ENCODE results near the gene CALR. TPM values are rescaled to one million over a fixed set of nuclear protein-coding genes. Genes with fewer than 3 reads are reported as not detected.
A peak's percentile ranks its signal among the peaks of the same experiment; 100 is the strongest.

The CALR gene
- total RNA-seq, 1 donor from 2014 or later, result 913 TPM

DNA sequence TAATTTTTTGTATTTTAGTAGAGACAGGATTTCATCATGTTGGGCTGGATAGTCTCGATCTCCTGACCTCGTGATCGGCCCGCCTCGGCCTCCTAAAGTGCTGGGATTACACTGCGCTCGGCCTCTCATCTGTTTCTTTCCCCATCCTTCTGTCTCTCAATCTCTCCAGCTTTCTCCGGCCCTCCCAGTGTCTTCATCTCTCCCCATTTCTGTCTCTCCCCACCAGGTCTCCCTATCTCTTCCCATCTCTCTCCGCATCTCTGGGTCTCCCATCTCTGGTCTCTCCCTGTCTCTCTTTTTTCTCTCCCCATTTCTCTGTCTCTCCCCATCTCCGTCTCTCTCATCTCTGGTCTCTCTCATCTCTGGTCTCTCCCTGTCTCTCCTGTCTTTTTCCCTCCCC lies 44.7 kb downstream of the CALR start:
- H3K27me3 Mint-ChIP-seq (ENCODE audit: insufficient read depth), result peaks cover 7% of the 10 kb centered on the region
- H3K36me3 Mint-ChIP-seq (ENCODE audit: low read depth), result no peaks in the 10 kb centered on the region
- H3K9me3 Mint-ChIP-seq, result no peaks in the 10 kb centered on the region
- H3K27ac Mint-ChIP-seq, result no peak overlapping the region
- intact Hi-C loops (cut with micrococcal nuclease), result loop anchor here (1.0 to 2.0 kb wide), 4 partner anchors 30 to 110 kb away; no protein-coding TSS in a partner anchor
- H3K4me3 Mint-ChIP-seq, result no peak overlapping the region
- H3K4me1 Mint-ChIP-seq (ENCODE audit: low read depth), result no peaks in the 10 kb centered on the region
- no peak for DNase-seq (ENCODE audit: low spot score)

DNA sequence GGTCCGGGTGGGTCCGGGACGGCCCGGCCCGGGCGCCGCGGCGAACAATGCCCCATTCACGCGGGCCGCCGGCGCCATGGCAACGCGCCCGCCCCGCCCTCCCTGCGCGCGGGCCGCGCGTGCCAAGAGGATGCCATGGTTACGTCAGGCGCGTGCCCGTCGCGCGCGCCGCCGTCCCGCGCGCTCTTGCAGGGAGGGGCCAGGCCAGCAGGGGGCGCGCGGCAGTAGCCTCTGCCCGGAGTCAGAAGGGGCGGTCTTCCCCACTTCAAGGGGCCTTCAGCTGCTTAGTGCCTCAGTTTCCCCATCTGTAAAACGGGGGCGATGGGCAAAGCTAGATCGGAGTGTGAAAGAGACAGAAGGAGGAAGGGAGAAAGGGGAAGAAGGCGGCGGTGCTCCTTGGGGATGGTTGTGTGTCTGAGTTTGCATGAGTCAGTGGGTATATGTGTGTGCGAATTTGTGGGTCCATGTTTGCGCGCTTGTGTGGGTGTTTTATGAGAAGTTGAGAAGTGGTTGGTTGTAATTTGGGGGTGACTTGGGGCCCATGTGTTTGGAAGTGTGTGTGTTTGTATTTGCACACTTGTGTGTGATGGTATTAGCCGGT lies 45.2 kb downstream of the CALR start:
- no peaks in the 10 kb centered on the region for H3K9me3 Mint-ChIP-seq
- no peaks in the 10 kb centered on the region for H3K36me3 Mint-ChIP-seq (ENCODE audit: low read depth)
- H3K27me3 Mint-ChIP-seq (ENCODE audit: insufficient read depth), result peaks cover 6% of the 10 kb centered on the region
- H3K4me3 Mint-ChIP-seq, result no peak overlapping the region
- DNase-seq (ENCODE audit: low spot score), result peak; percentile 76
- intact Hi-C loops (cut with micrococcal nuclease), result loop anchor here (1.0 to 2.0 kb wide), 4 partner anchors 29 to 110 kb away; no protein-coding TSS in a partner anchor
- H3K4me1 Mint-ChIP-seq (ENCODE audit: low read depth), result no peaks in the 10 kb centered on the region
- no peak overlapping the region for H3K27ac Mint-ChIP-seq

DNA sequence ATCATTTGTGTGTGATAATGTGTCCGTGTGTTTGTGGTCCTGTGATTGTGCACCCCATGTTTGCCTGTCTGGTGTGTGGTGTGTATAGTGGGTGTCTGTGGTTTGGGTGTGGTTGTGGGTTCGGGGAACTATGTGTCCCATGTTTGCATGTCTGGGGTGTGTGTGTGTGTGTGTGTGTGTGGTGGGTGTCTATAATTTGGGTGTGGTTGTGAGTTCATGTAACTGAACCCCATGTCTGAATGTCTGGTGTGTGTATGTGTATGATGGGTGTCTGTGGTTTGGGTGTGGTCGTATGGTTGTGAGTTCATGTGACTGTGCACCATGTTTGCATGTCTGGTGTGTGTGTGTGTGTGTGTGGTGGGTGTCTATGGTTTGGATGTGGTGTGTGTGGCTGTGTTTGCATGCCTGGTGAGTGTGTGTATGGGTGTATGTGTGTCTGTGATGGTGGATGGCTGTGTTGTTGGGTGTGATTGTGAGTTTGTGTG lies 45.8 kb downstream of the CALR start:
- no peak for DNase-seq (ENCODE audit: low spot score)
- Mint-ChIP-seq H3K27me3 (ENCODE audit: insufficient read depth) (peaks cover 6% of the 10 kb centered on the region), H3K4me3 (no peak overlapping the region), H3K36me3 (ENCODE audit: low read depth) (no peaks in the 10 kb centered on the region), H3K4me1 (ENCODE audit: low read depth) (no peaks in the 10 kb centered on the region), H3K9me3 (no peaks in the 10 kb centered on the region), H3K27ac (no peak overlapping the region)
- intact Hi-C loops (cut with micrococcal nuclease), result no loop called here

DNA sequence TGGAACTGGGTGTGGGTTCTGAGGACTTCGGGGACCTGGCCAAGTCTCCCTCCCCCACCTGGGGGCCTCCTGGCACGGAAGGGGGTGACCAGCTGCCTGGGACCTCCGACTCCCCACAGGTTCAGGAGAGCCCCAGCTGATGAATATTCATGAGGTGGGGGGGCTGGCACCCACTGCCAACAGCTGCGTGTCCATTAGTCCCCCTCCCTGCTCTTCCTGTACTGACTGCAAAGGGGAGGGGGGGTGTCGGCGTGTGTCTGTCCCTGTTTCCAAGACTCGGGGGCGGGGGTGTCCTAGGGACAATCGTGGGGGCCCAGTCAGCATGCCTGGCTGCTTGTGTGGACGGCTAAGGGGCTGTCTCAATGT lies 46.3 kb downstream of the CALR start:
- H3K27me3 Mint-ChIP-seq (ENCODE audit: insufficient read depth), result peaks cover 6% of the 10 kb centered on the region
- H3K9me3 Mint-ChIP-seq, result no peaks in the 10 kb centered on the region
- H3K36me3 Mint-ChIP-seq (ENCODE audit: low read depth), result no peaks in the 10 kb centered on the region
- no peak overlapping the region for H3K27ac Mint-ChIP-seq
- intact Hi-C loops (cut with micrococcal nuclease), result no loop called here
- H3K4me1 Mint-ChIP-seq (ENCODE audit: low read depth), result no peaks in the 10 kb centered on the region
- DNase-seq (ENCODE audit: low spot score), result no peak
- no peak overlapping the region for H3K4me3 Mint-ChIP-seq

DNA sequence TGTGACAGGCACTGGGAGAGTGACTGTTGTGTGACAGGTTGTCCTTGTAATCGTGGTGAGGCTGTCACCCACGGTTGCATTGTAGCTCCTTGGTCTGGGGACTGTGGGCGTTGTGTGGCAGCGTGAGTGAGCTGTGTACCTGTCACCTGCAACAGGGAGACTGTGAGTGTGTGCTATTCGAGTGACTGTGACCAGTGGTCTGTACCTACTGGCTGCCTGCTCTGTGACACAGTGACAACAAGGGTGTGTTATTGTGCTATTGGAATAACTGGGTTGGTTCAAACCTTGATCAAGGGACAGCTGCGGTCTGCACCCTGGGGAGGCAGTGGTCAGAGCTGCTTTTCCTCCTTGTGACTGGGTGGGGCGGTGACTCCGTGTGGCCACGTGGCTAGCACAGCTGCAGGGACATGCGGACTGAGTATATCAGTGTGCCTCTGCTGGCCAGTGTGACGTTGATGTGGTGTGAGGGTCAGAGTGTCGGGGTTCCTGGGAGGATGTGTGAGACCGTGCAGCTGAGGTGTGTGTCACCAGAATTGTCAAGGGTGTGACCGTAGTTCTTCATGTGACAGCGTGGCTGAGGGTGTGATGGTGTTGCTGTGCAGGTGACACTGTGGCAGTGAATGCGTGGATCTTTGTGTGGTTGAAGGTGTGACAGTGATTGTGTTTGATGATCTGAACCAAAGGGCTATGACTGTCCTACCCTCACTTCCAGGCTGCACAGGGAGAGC lies 46.8 kb downstream of the CALR start:
- DNase-seq (ENCODE audit: low spot score), result no peak
- Mint-ChIP-seq H3K9me3 (no peaks in the 10 kb centered on the region), H3K27ac (no peak overlapping the region), H3K4me3 (no peak overlapping the region), H3K4me1 (ENCODE audit: low read depth) (no peaks in the 10 kb centered on the region), H3K36me3 (ENCODE audit: low read depth) (no peaks in the 10 kb centered on the region), H3K27me3 (ENCODE audit: insufficient read depth) (peaks cover 6% of the 10 kb centered on the region)
- intact Hi-C loops (cut with micrococcal nuclease), result no loop called here

DNA sequence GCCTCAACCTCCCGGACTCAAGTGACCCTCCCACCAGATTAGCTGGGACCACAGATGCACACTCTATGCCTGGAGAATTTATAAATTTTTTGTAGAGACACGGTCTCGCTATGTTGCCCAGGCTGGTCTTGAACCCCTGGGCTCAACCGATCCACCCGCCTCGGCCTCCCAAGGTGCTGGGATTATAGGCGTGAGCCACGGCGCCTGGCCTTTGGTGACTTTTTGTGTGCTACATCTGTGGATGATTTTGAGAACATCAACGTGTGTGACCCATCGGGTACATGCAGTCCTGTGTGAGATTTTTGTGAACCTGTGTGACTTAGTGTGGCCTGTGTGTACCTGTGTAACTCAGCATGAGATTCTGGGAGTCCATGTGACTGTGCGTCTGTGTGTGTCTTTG lies 48.3 kb downstream of the CALR start:
- Mint-ChIP-seq H3K27me3 (ENCODE audit: insufficient read depth) (peaks cover 6% of the 10 kb centered on the region), H3K36me3 (ENCODE audit: low read depth) (no peaks in the 10 kb centered on the region), H3K4me1 (ENCODE audit: low read depth) (no peaks in the 10 kb centered on the region), H3K4me3 (no peak overlapping the region), H3K9me3 (no peaks in the 10 kb centered on the region), H3K27ac (no peak overlapping the region)
- no peak for DNase-seq (ENCODE audit: low spot score)
- intact Hi-C loops (cut with micrococcal nuclease), result no loop called here

DNA sequence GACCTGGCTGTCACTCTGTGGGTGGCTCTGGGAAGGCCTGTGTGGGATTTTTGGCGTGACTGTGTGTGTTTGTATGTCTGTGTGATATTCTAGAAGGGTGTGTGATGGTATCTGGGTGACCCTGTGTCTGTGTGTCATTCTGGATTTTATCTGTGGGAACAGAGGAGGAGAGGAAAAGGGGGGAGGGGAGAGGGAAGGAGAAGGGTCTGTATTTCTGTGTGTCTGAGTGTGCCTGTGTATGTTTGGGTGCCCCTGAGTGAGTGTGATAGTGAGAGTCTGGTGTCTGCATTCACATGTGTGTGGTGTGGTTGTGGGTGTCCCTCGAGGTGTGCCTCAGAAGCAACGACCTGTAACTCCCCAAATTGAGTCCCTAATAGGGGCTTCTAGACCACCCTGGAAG lies 48.8 kb downstream of the CALR start:
- Mint-ChIP-seq H3K4me3 (no peak overlapping the region), H3K27ac (no peak overlapping the region), H3K27me3 (ENCODE audit: insufficient read depth) (peaks cover 7% of the 10 kb centered on the region), H3K9me3 (no peaks in the 10 kb centered on the region), H3K4me1 (ENCODE audit: low read depth) (no peaks in the 10 kb centered on the region), H3K36me3 (ENCODE audit: low read depth) (no peaks in the 10 kb centered on the region)
- intact Hi-C loops (cut with micrococcal nuclease), result no loop called here
- no peak for DNase-seq (ENCODE audit: low spot score)

DNA sequence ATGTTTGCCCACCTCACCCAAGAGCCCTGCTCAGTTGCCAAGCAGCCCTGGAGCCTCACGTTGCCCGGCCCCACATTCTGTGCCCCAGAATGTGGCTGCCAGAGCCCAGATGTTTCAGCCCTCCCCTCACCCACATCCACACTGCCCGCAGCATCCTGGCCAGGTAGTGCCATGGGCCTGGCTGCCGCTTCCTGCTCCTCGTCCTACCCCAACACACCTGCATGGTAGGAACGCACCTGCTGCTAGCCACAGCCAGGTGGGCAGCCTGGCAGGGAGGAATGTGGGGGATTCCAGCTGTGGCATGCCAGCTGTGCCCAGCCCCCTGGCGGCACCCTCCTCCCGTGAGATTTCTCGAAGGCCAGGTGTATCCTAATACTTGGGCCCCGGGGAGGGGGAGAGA lies 49.4 kb downstream of the CALR start:
- Mint-ChIP-seq H3K4me1 (ENCODE audit: low read depth) (no peaks in the 10 kb centered on the region), H3K27ac (no peak overlapping the region), H3K4me3 (no peak overlapping the region), H3K27me3 (ENCODE audit: insufficient read depth) (peaks cover 9% of the 10 kb centered on the region), H3K36me3 (ENCODE audit: low read depth) (no peaks in the 10 kb centered on the region), H3K9me3 (no peaks in the 10 kb centered on the region)
- intact Hi-C loops (cut with micrococcal nuclease), result no loop called here
- no peak for DNase-seq (ENCODE audit: low spot score)

DNA sequence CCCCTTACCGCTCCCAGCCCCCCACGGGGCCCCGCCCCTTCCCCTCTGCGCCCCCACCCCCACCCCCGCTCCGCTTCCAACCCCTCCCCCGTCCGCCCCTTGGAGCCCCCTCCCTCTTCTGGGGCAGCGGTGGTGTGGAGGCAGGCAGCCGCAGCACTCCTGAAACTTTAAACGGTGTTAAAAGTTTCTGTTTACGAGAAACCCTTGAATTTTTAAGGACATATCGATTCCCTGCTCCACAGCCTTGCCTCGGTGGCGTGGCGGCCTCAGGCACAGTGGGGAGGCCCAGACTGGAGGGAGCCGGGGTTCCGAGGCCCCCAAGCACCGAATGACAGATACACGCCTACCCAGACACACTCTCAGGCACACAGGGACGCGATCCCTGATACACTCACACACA lies 52.0 kb downstream of the CALR start:
- Mint-ChIP-seq H3K36me3 (ENCODE audit: low read depth) (peaks cover 2% of the 10 kb centered on the region), H3K4me1 (ENCODE audit: low read depth) (peaks cover 7% of the 10 kb centered on the region), H3K27ac (no peak overlapping the region), H3K4me3 (no peak overlapping the region), H3K9me3 (no peaks in the 10 kb centered on the region), H3K27me3 (ENCODE audit: insufficient read depth) (peaks cover 23% of the 10 kb centered on the region)
- DNase-seq (ENCODE audit: low spot score), result no peak
- intact Hi-C loops (cut with micrococcal nuclease), result no loop called here

DNA sequence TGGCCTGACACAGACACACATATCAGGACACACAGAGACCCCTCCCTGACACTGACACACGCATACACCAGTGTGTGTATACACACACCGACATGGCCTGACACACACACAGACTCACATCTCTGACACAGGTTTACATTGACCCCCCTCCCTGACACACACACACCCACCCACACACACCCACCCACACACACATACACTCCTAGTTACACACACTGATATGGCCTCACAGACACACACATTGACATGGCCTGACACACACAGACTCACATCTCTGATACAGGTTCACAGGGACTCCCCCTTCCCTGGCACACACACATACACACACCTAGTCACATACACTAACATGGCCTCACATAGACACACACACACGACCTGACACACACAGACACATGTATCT lies 52.4 kb downstream of the CALR start:
- Mint-ChIP-seq H3K9me3 (no peaks in the 10 kb centered on the region), H3K27me3 (ENCODE audit: insufficient read depth) (peaks cover 22% of the 10 kb centered on the region), H3K27ac (no peak overlapping the region), H3K4me1 (ENCODE audit: low read depth) (peaks cover 7% of the 10 kb centered on the region), H3K36me3 (ENCODE audit: low read depth) (peaks cover 2% of the 10 kb centered on the region), H3K4me3 (no peak overlapping the region)
- DNase-seq (ENCODE audit: low spot score), result no peak
- intact Hi-C loops (cut with micrococcal nuclease), result no loop called here

DNA sequence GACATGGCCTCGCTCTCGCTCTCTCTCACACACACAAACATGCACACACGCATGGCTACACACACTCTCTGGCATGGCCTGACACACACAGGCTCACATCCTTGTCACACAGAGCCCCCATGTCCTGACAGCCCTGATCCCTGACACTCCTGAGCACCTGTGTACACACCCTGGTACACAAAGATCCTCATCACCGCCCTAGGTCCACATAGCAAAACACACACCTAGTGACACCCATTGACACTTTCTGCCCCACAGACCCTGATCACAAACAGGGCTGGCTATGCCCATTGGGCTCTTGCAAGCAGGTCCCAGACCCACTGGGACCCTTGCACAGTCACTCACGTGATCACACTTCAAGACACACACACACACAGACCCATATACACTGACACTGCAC lies 52.9 kb downstream of the CALR start:
- H3K27me3 Mint-ChIP-seq (ENCODE audit: insufficient read depth), result peaks cover 24% of the 10 kb centered on the region
- no peak for DNase-seq (ENCODE audit: low spot score)
- H3K4me3 Mint-ChIP-seq, result no peak overlapping the region
- peaks cover 7% of the 10 kb centered on the region for H3K4me1 Mint-ChIP-seq (ENCODE audit: low read depth)
- H3K9me3 Mint-ChIP-seq, result no peaks in the 10 kb centered on the region
- intact Hi-C loops (cut with micrococcal nuclease), result no loop called here
- H3K27ac Mint-ChIP-seq, result no peak overlapping the region
- peaks cover 4% of the 10 kb centered on the region for H3K36me3 Mint-ChIP-seq (ENCODE audit: low read depth)

DNA sequence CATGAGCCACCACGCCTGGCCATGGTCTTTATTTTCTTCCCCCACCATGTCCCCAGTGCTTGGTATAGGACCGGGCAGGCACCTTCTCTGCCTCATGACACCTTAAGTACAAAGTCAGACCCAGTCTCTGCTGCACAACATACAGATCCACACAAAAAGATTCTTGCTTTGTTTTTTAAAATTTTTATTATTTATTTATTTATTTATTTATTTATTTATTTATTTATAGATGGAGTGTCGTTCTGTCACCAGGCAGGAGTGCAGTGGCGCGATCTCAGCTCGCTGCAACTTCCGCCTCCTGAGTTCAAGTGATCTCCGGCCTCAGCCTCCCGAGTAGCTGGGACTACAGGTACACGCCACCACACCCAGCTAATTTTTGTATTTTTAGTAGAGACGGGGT lies 54.3 kb downstream of the CALR start:
- peaks cover 29% of the 10 kb centered on the region for H3K27me3 Mint-ChIP-seq (ENCODE audit: insufficient read depth)
- no peak overlapping the region for H3K4me3 Mint-ChIP-seq
- H3K9me3 Mint-ChIP-seq, result no peaks in the 10 kb centered on the region
- DNase-seq (ENCODE audit: low spot score), result no peak
- no peak overlapping the region for H3K27ac Mint-ChIP-seq
- H3K4me1 Mint-ChIP-seq (ENCODE audit: low read depth), result peaks cover 7% of the 10 kb centered on the region
- peaks cover 4% of the 10 kb centered on the region for H3K36me3 Mint-ChIP-seq (ENCODE audit: low read depth)
- intact Hi-C loops (cut with micrococcal nuclease), result no loop called here

DNA sequence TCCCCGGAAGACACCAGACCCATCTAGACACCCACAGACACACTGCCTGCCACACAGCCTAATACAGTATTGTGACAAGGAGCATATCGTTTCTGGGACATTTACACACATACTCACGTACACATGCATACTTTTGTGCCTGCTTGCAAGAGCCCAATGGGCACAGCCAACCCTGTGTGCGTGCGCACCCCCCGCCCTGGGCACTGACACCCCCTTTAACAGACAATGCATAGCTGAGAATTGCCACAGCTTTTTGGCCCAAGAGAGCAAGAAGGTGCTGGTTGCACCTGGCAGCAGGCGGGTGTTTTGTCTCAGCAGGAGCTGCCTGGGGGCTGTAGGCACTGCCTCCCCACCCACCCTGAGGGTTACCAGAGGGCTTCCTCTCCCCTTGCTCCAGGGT lies 55.2 kb downstream of the CALR start:
- Mint-ChIP-seq H3K27ac (no peak overlapping the region), H3K9me3 (no peaks in the 10 kb centered on the region), H3K36me3 (ENCODE audit: low read depth) (peaks cover 4% of the 10 kb centered on the region), H3K4me1 (ENCODE audit: low read depth) (peaks cover 7% of the 10 kb centered on the region), H3K4me3 (peak overlapping the region; percentile 73), H3K27me3 (ENCODE audit: insufficient read depth) (peaks cover 29% of the 10 kb centered on the region)
- intact Hi-C loops (cut with micrococcal nuclease), result no loop called here
- no peak for DNase-seq (ENCODE audit: low spot score)
